K562 (cell line): Measurements from ENCODE around the gene USH1G. TPM values are rescaled to one million over a fixed set of nuclear protein-coding genes. Genes with fewer than 3 reads are reported as not detected.

ENCODE experiments used
- CREM ChIP-seq: IDR thresholded peaks from 2 replicates; pipeline ENCODE4 v1.6.1; 2014; ENCODE audit warnings: antibody characterized with exemption, low read depth
- CXXC5 ChIP-seq: fragments of 250-450 bp; sonication (Bioruptor Pico); IDR thresholded peaks from 2 replicates; pipeline ENCODE4 v1.8.0; 2022; ENCODE audit warnings: inconsistent platforms, mild to moderate bottlenecking, moderate library complexity
- DIDO1 ChIP-seq: fragments of 450-650 bp; IDR thresholded peaks from 2 replicates; pipeline ENCODE4 v1.6.1; 2016; ENCODE audit warnings: low read depth, missing biosample characterization, missing genetic modification characterization
- E2F1 ChIP-seq: sonication (generic); formaldehyde crosslinking; IDR thresholded peaks from 2 replicates; pipeline ENCODE4 v1.8.1; 2023; ENCODE audit warnings: mild to moderate bottlenecking, missing genetic modification reagents, moderate library complexity
- E2F3 ChIP-seq: fragments of 250-450 bp; sonication (Bioruptor Pico); IDR thresholded peaks from 2 replicates; pipeline ENCODE4 v1.4.0; 2020; ENCODE audit warnings: mild to moderate bottlenecking
- E2F6 ChIP-seq, 2 experiments: IDR thresholded peaks; 2 replicates each; pipeline ENCODE4 v1.6.1; 2011; ENCODE audit warnings: borderline replicate concordance in 1 of 2, control low read depth in 1 of 2, low read depth in 1 of 2, low read length in 1 of 2, mild to moderate bottlenecking in 1 of 2, mixed read lengths in 1 of 2, moderate library complexity in 1 of 2; ENCODE audit not compliant: insufficient read depth in 1 of 2, insufficient read length in 1 of 2, poor library complexity in 1 of 2, severe bottlenecking in 1 of 2; ENCODE audit errors: extremely low read depth in 1 of 2
- HDAC8 ChIP-seq: fragments of 450-650 bp; IDR thresholded peaks from 2 replicates; pipeline ENCODE4 v1.6.1; 2016; ENCODE audit warnings: mild to moderate bottlenecking, missing genetic modification characterization, moderate library complexity, missing compliant biosample characterization
- HNRNPL ChIP-seq: fragments of 200-400 bp; formaldehyde crosslinking; IDR thresholded peaks from 2 replicates; pipeline ENCODE4 v1.6.1; 2017; ENCODE audit warnings: low read depth, mild to moderate bottlenecking, low read length
- KLF13 ChIP-seq: fragments of 450-650 bp; IDR thresholded peaks from 2 replicates; pipeline ENCODE4 v1.6.1; 2016; ENCODE audit warnings: missing genetic modification characterization, low read depth, mild to moderate bottlenecking, missing compliant biosample characterization, moderate library complexity, borderline replicate concordance
- MBD2 ChIP-seq: sonication (generic); IDR thresholded peaks from 2 replicates; pipeline ENCODE4 v1.6.1; 2016; ENCODE audit warnings: low read depth, borderline replicate concordance
- MTA3 ChIP-seq: fragments of 450-650 bp; formaldehyde crosslinking; IDR thresholded peaks from 2 replicates; pipeline ENCODE4 v1.6.1; 2017; ENCODE audit warnings: mild to moderate bottlenecking, borderline replicate concordance
- NR4A1 ChIP-seq, 2 experiments: fragments of 250-450 bp in 1 of 2; fragments of 450-650 bp in 1 of 2; sonication (Bioruptor Pico) in 1 of 2; IDR thresholded peaks; 2 replicates each; pipeline versions ENCODE4 v1.4.0 to v1.6.1; 2016 to 2020; ENCODE audit warnings: mild to moderate bottlenecking in 2 of 2, missing compliant biosample characterization in 1 of 2, missing genetic modification characterization in 1 of 2, moderate library complexity in 1 of 2
- PATZ1 ChIP-seq: fragments of 250-450 bp; sonication (Bioruptor Pico); IDR thresholded peaks from 2 replicates; pipeline ENCODE4 v1.5.0; 2020; ENCODE audit warnings: mild to moderate bottlenecking, borderline replicate concordance
- PCBP1 ChIP-seq: fragments of 200-400 bp; formaldehyde crosslinking; IDR thresholded peaks from 2 replicates; pipeline ENCODE4 v1.6.1; 2018; ENCODE audit warnings: mild to moderate bottlenecking, low read depth, low read length; ENCODE audit not compliant: poor library complexity, severe bottlenecking
- PHB ChIP-seq: fragments of 250-450 bp; sonication (Bioruptor Pico); IDR thresholded peaks from 2 replicates; pipeline ENCODE4 v1.5.0; 2021
- THAP12 ChIP-seq: fragments of 250-450 bp; sonication (Bioruptor Pico); IDR thresholded peaks from 2 replicates; pipeline ENCODE4 v1.9.0; 2021; ENCODE audit warnings: mild to moderate bottlenecking, inconsistent platforms
- ZNF695 ChIP-seq: fragments of 450-650 bp; formaldehyde crosslinking; IDR thresholded peaks from 2 replicates; pipeline ENCODE4 v1.4.0; 2020; ENCODE audit warnings: mild to moderate bottlenecking, moderate library complexity
- polyA plus RNA-seq, 8 experiments: library from polyadenylated mRNA; depleted of rRNA in 4 of 8; stranded (reverse) in 5 of 8; unstranded in 3 of 8; fragments of >200 nt; fragmentation: Nextera tagmentation in 2 of 8; fragmentation: Illumina TruSeq in 1 of 8; extraction: Ambion mirVana in 2 of 8; extraction: Trizol in 1 of 8; gene quantifications; 2 replicates each; pipeline versions ENCODE4 v1.2.1 to v1.2.3, GENCODE V29; 2011 to 2014; ENCODE audit warnings: inconsistent platforms in 1 of 8, missing spikeins in 1 of 8
- total RNA-seq, 7 experiments: library from RNA; depleted of rRNA in 6 of 7; stranded (reverse); fragments of >200 nt in 6 of 7; fragmentation: Illumina TruSeq in 2 of 7; extraction: Trizol in 2 of 7; gene quantifications; 2 replicates each; pipeline versions ENCODE4 v1.2.1 to v1.2.3, GENCODE V29; 2011 to 2021; ENCODE audit warnings: low replicate concordance in 1 of 7

USH1G gene
- total and polyA plus RNA-seq, 9 of the 15 experiments (the other 6 are each of a cell fraction or from before 2014, with no cell fraction given) = 0.22 to 1.00 (median 0.64) TPM; not detected in 2

GRCh38 chr17:74873037-74873873, 49.8 kb downstream of the USH1G start (continued):
- TF ChIP-seq E2F6 (IDR thresholded peaks at IDR 0.05; ENCODE audit: borderline replicate concordance in 1 of 2, extremely low read depth in 1 of 2, insufficient read depth in 1 of 2, insufficient read length in 1 of 2, low read depth in 1 of 2, low read length in 1 of 2, poor library complexity in 1 of 2, severe bottlenecking in 1 of 2) (peak; percentile 95 to 97), CXXC5 (CRISPR knock-in tag) (peak; percentile 76), NR4A1 (CRISPR knock-in tag; IDR thresholded peaks at IDR 0.05) (0 out of 2 replicates have a peak, but pooled peaks have one; percentile 74), NR4A1 (tag; IDR thresholded peaks at IDR 0.05) (0 out of 2 replicates have a peak, but pooled peaks have one; percentile 48), PATZ1 (no peak), PCBP1 (peak; percentile 14), E2F3 (CRISPR knock-in tag) (peak; percentile 88), MTA3 (peak; percentile 62; the same call in 1 of the 2 replicates), PHB (CRISPR knock-in tag) (peak; percentile 81), DIDO1 (tag) (peak; percentile 25; the same call in 1 of the 2 replicates), ZNF695 (CRISPR knock-in tag) (0 out of 2 replicates have a peak, but pooled peaks have one; percentile 74), CREM (peak; percentile 100), HNRNPL (no peak), THAP12 (CRISPR knock-in tag) (peak; percentile 86; the same call in 1 of the 2 replicates), KLF13 (tag) (no peak), MBD2 (peak; percentile 93), HDAC8 (no peak), E2F1 (CRISPR knock-in tag) (peak; percentile 94)
